ENCODE measurements around the gene KLHL42. TPM values are rescaled to one million over a fixed set of nuclear protein-coding genes. Genes with fewer than 3 reads are reported as not detected.
A peak's percentile ranks its signal among the peaks of the same experiment; 100 is the strongest.

The KLHL42 gene
- total RNA-seq, 1 experiment from 2014 or later: 25.9 TPM

- no peaks in the 10 kb centered on the region for H3K27me3 ChIP-seq
- no peak for DNase-seq
- no peak overlapping the region for H3K4me3 ChIP-seq
- H3K9me3 ChIP-seq (replicated peaks): no peaks in the 10 kb centered on the region
- H3K4me1 ChIP-seq: no peaks in the 10 kb centered on the region
- H3K36me3 ChIP-seq: peaks cover 66% of the 10 kb centered on the region
- no peak overlapping the region for H3K27ac ChIP-seq
Observed at GRCh38 chr12:27797301-27798025, 17.4 kb downstream of the KLHL42 start.

DNA sequence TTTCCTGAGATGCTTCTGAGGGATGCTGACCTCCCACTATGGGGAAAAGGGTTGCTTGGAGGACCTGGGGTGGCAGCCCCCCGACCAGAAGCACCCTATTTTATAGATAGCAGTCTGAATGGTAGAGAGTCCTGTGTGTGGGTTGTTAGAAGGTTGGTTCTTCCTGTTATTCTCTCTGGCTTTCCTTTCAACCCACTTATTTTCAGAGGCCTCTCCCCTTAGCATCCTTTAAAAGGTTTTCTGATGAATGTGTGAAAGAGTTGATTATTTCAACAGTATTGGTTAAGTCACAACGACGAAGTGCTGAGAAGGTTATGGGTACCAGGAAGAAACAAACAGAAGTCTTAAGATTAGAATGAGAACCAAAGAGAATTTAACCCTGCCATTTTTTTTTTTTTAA, 20.8 kb downstream of the KLHL42 start:
- Histone ChIP-seq H3K27ac (no peak overlapping the region), H3K36me3 (peaks cover 36% of the 10 kb centered on the region), H3K9me3 (replicated peaks) (no peaks in the 10 kb centered on the region), H3K4me3 (no peak overlapping the region), H3K27me3 (no peaks in the 10 kb centered on the region), H3K4me1 (no peaks in the 10 kb centered on the region)
- no peak for DNase-seq

GRCh38 chr12:27801630-27802029, 21.6 kb downstream of the KLHL42 start:
- H3K4me3 ChIP-seq: no peak overlapping the region
- H3K36me3 ChIP-seq: peaks cover 30% of the 10 kb centered on the region
- H3K4me1 ChIP-seq: no peaks in the 10 kb centered on the region
- no peak for DNase-seq
- no peak overlapping the region for H3K27ac ChIP-seq
- no peaks in the 10 kb centered on the region for H3K27me3 ChIP-seq
- H3K9me3 ChIP-seq (replicated peaks): no peaks in the 10 kb centered on the region

DNA sequence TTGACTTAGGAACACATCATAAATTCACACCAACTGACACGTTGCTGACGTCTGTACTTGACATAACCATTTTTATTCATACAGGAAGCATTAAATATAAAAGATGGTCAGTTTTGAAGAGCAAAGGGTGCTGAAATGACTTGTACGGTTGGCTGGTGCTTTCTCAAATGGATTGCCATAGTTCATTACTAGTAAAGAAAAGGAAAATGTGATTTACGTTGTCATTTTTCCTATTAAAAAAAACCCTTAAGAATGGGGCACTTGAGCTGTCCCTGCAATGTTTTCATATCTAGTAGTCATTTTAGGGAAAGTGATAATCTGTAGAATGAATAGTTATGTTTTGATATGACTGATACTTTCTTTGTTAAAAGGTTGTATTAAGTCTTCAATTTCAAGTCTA, 22.5 kb downstream of the KLHL42 start:
- Histone ChIP-seq H3K4me1 (no peaks in the 10 kb centered on the region), H3K4me3 (no peak overlapping the region), H3K36me3 (peaks cover 23% of the 10 kb centered on the region), H3K27me3 (no peaks in the 10 kb centered on the region), H3K9me3 (replicated peaks) (no peaks in the 10 kb centered on the region), H3K27ac (no peak overlapping the region)
- no peak for DNase-seq

DNA sequence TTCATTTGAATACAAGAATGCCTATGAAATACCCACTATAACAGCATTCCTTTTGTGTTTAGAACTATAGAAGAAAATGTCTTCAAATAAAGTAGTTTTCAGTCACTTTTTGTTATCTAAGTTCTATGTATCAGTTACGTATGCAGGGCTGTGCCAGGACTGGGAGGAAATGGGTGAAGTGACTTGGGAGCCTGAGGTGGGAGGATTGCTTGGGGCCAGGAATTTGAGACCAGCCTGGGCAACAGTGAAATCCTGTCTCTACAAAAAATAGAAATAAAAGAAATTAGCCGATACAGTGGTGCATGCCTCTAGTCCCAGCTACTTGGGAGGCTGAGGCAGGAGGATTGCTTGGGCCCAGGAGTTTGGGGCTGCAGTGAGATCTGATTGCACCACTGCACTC, 22.9 kb downstream of the KLHL42 start:
- no peaks in the 10 kb centered on the region for H3K27me3 ChIP-seq
- H3K36me3 ChIP-seq: peaks cover 20% of the 10 kb centered on the region
- no peak for DNase-seq
- H3K4me1 ChIP-seq: no peaks in the 10 kb centered on the region
- H3K4me3 ChIP-seq: no peak overlapping the region
- H3K27ac ChIP-seq: no peak overlapping the region
- H3K9me3 ChIP-seq (replicated peaks): no peaks in the 10 kb centered on the region

DNA sequence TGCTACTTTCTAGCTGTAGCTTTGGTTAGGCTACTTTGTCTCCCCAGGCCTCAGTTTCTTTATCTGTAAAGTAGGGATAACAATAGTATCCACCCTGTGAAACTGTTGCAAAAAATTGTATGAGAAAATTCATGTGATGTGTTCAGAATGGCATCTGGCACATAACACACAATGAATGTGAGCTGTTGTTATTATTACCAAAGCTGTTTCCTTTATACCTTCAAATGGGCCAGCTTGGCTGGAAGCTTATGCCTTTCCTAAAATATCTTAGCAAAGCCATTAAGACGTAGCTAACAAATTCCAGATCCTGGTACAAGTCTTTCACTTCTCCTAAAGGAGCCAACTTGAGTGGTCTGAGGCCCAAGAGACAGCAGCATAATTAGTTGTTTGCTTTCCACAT, 25.2 kb downstream of the KLHL42 start:
- H3K4me3 ChIP-seq: no peak overlapping the region
- no peaks in the 10 kb centered on the region for H3K36me3 ChIP-seq
- no peaks in the 10 kb centered on the region for H3K27me3 ChIP-seq
- H3K27ac ChIP-seq: no peak overlapping the region
- no peaks in the 10 kb centered on the region for H3K9me3 ChIP-seq (replicated peaks)
- DNase-seq: no peak
- no peaks in the 10 kb centered on the region for H3K4me1 ChIP-seq

- no peaks in the 10 kb centered on the region for H3K27me3 ChIP-seq
- no peak overlapping the region for H3K4me3 ChIP-seq
- DNase-seq: no peak
- no peaks in the 10 kb centered on the region for H3K36me3 ChIP-seq
- no peaks in the 10 kb centered on the region for H3K9me3 ChIP-seq (replicated peaks)
- no peaks in the 10 kb centered on the region for H3K4me1 ChIP-seq
- H3K27ac ChIP-seq: no peak overlapping the region
Observed at GRCh38 chr12:27806259-27806658, 26.2 kb downstream of the KLHL42 start.

DNA sequence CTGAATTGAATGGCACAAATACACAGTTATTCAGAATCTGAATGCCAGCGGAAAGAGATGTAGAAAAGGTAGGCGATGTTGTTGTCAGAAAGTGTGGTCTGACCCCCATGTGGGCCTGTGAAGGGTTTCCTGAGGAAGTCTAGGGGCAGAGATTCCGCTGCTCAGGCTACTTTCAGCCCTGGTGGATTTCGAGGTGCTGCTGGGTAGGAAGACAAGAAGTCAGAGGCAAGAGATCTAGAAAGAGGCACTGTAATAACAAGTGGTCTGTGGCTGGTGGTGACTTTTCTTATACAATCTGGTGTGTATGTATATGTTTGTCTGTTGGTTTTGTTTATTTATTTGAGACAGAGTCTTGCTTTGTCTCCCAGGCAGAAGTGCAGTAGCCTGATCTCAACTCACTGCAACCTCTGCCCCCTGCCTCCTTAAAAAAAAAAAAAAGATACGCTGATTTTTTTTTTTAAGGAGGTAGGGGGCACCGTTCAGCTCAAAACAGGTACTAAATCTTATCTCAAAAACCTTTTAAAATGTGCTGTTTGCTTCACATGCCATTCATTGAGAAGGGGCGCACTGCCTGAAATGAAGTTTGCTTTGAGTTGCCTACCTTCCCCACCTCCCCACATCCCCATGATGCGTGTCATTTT, 27.1 kb downstream of the KLHL42 start:
- Histone ChIP-seq H3K27ac (no peak overlapping the region), H3K4me1 (no peaks in the 10 kb centered on the region), H3K4me3 (no peak overlapping the region), H3K27me3 (no peaks in the 10 kb centered on the region), H3K36me3 (no peaks in the 10 kb centered on the region), H3K9me3 (replicated peaks) (no peaks in the 10 kb centered on the region)
- DNase-seq: no peak

DNA sequence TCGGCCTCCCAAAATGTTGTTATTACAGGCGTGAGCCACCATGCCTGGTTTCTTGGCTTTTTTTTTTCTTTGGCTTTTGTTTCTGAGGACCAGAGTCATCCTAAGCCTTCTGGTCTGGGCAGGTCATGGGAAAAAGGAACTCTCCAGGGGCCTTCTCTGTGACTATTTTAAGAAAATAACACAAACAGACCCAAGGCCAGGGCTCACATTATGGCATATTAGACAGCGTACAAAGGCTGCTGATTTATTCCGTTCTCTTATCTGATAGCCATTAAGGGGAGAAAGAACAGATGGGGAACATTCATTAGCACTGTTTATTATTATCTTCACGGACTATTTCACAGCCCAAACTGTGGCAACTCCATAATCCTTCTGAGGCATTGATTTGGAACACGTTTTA, 28.8 kb downstream of the KLHL42 start:
- Histone ChIP-seq H3K4me1 (no peaks in the 10 kb centered on the region), H3K4me3 (no peak overlapping the region), H3K27ac (no peak overlapping the region), H3K27me3 (no peaks in the 10 kb centered on the region), H3K9me3 (replicated peaks) (no peaks in the 10 kb centered on the region), H3K36me3 (no peaks in the 10 kb centered on the region)
- no peak for DNase-seq

DNA sequence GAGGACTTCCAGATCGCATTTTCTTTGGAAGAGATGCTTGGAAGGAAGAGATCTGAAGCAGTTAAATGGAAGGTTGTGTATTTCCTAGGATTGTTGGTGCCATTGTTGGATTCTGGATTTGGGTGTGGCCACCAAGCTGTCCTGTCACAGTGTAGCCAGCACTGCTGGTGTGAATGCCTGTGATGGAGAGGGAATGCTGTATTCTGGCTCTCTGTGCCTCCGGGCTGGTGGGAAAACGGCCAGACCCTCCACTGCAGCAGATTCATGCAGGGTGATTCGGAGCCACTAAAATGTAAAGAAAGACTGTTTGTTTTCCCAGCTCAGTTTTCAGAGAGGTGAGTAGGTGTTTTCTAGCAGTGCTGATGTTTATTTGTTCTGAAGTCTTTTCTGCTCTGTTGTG, 30.7 kb downstream of the KLHL42 start:
- Histone ChIP-seq H3K27ac (peak overlapping the region; percentile 15; the same call in 1 of the 2 replicates), H3K27me3 (no peaks in the 10 kb centered on the region), H3K36me3 (no peaks in the 10 kb centered on the region), H3K9me3 (replicated peaks) (no peaks in the 10 kb centered on the region), H3K4me1 (no peaks in the 10 kb centered on the region), H3K4me3 (peak overlapping the region; percentile 51)
- peak; percentile 32 to 49 for DNase-seq

- Histone ChIP-seq H3K9me3 (replicated peaks) (no peaks in the 10 kb centered on the region), H3K27ac (no peak overlapping the region), H3K36me3 (no peaks in the 10 kb centered on the region), H3K27me3 (no peaks in the 10 kb centered on the region), H3K4me1 (no peaks in the 10 kb centered on the region), H3K4me3 (no peak overlapping the region)
- DNase-seq: no peak
Observed at GRCh38 chr12:27812502-27812901, 32.5 kb downstream of the KLHL42 start.

DNA sequence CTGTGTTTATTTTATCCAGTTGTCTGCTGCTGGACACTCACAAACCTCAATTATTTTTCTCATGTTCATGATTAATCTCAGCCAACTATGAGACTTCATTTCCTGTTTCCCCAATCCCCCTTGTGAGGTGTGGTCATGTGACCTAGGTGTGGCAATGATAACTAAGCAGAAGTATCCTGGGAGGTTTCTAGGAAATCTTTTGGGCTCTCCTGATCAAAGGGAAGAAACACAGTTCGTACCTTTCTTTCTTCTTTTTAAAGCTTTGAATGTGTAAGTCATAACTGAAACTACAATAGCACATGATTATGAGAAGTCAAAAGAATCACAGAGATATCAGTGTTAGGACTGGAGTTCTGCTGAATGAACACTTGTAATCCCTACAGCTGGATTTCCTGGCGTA, 34.4 kb downstream of the KLHL42 start:
- H3K4me1 ChIP-seq: 0 out of 2 replicates have a peak, but pooled peaks cover 4% of the 10 kb centered on the region
- H3K4me3 ChIP-seq: no peak overlapping the region
- no peak overlapping the region for H3K27ac ChIP-seq
- no peaks in the 10 kb centered on the region for H3K9me3 ChIP-seq (replicated peaks)
- H3K36me3 ChIP-seq: no peaks in the 10 kb centered on the region
- no peak for DNase-seq
- H3K27me3 ChIP-seq: no peaks in the 10 kb centered on the region

DNA sequence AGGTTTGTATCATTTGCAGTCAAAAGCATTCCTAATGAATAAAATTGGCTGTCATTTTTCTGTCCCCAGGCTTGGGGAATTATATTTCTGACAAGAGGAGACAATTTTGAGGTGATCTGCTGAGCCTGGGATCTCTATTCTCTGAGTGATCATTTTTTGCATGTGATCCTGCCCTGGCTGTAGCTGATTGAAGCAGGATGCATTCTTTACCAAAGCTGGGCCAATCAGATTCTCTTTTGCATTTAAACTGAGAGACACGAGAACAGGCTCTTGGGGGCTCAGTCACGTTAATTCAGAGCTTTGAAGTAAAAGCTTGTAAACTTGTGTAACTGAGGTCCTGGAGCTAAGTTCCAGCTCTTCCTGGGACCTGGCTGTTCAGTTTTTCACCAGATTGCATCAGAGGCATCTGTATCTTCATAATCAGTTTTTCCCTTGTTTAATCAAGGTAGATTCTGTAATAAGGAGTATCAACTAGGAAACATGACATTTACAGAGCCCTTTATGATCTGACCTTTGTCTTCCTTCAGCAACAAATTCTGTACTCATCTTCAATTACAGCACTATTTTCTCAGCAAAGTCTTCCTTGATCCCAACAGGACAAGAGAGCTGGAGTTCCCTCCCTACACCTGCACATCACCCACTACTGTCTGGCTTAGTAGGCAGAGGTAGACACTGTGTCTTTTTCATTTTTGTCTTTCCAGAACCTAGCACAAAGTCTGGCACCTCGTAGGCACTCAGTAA, 35.0 kb downstream of the KLHL42 start:
- Histone ChIP-seq H3K36me3 (no peaks in the 10 kb centered on the region), H3K27me3 (no peaks in the 10 kb centered on the region), H3K4me1 (0 out of 2 replicates have a peak, but pooled peaks cover 4% of the 10 kb centered on the region), H3K9me3 (replicated peaks) (no peaks in the 10 kb centered on the region), H3K27ac (no peak overlapping the region), H3K4me3 (no peak overlapping the region)
- DNase-seq: no peak

- no peaks in the 10 kb centered on the region for H3K9me3 ChIP-seq (replicated peaks)
- peak overlapping the region; percentile 28 for H3K27ac ChIP-seq
- H3K4me1 ChIP-seq: peaks cover 9% of the 10 kb centered on the region
- peak; percentile 21 to 39 for DNase-seq
- no peaks in the 10 kb centered on the region for H3K36me3 ChIP-seq
- no peaks in the 10 kb centered on the region for H3K27me3 ChIP-seq
- peak overlapping the region; percentile 32 for H3K4me3 ChIP-seq
Observed at GRCh38 chr12:27817766-27818165, 37.7 kb downstream of the KLHL42 start.

DNA sequence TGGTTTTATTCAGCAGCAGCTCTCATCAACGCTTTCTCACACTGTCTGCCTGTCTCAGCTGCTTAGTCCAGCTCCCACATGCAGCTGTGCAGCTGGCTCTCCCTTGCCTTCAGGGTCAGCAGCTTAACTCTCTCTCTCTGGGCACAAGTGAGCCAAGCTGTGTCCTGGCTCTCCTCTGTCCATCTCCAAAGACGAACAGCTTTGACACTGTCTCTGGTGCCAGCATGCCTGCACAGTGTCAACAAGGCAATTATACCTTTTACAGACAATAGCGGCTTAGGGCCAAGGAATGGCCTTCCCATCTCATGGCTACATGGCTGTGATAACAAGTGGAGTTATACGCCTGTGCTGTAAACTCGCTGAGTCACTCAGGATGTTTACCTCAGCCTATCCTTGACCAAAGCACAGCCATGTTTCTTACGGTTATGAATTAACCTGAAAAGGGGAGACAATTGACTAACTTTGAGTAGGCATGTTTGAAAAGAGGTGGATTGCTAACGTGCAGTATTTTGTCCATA, 38.4 kb downstream of the KLHL42 start:
- Histone ChIP-seq H3K27me3 (no peaks in the 10 kb centered on the region), H3K4me3 (peak overlapping the region; percentile 32), H3K9me3 (replicated peaks) (no peaks in the 10 kb centered on the region), H3K27ac (peak overlapping the region; percentile 28), H3K36me3 (no peaks in the 10 kb centered on the region), H3K4me1 (peaks cover 9% of the 10 kb centered on the region)
- DNase-seq: peak; percentile 58 to 68

Measured in SJCRH30 (cell line).